Endothelial cell of umbilical vein (primary cell): ENCODE measurements around the gene RALBP1.
A peak's percentile ranks its signal among the peaks of the same experiment; 100 is the strongest.

Experiments
- EZH2 ChIP-seq: IDR thresholded peaks from 2 replicates; pipeline ENCODE4 v1.6.1; 2012; ENCODE audit warnings: borderline replicate concordance, low read depth, mild to moderate bottlenecking, moderate library complexity, low read length, inconsistent platforms; ENCODE audit not compliant: severe bottlenecking
- FOS ChIP-seq: IDR thresholded peaks from 2 replicates; pipeline ENCODE4 v1.6.1; 2011; ENCODE audit warnings: mild to moderate bottlenecking, low read length, moderate library complexity, borderline replicate concordance; ENCODE audit not compliant: insufficient read depth
- JUN ChIP-seq: IDR thresholded peaks from 2 replicates; pipeline ENCODE4 v1.6.1; 2011; ENCODE audit warnings: borderline replicate concordance, low read depth; ENCODE audit not compliant: insufficient read length, insufficient read depth
- POLR2A ChIP-seq: IDR thresholded peaks from 2 replicates; pipeline ENCODE4 v1.6.1; 2012; ENCODE audit warnings: low read depth, mild to moderate bottlenecking, control low read depth, low read length
- POLR2AphosphoS5 ChIP-seq: IDR thresholded peaks from 2 replicates; pipeline ENCODE4 v1.6.1; 2012; ENCODE audit warnings: low read depth, mild to moderate bottlenecking, control low read depth, low read length, moderate library complexity; ENCODE audit not compliant: insufficient read depth
- TF ChIP-seq, protein P1 (sequence below), 2 donors: IDR thresholded peaks; 1 replicate in 1 of 2; 2 replicates in 1 of 2; pipeline ENCODE4 v1.5.1; 2011; ENCODE audit warnings: low read length in 2 of 2, mild to moderate bottlenecking in 2 of 2, moderate library complexity in 2 of 2, control low read depth in 1 of 2, inconsistent platforms in 1 of 2, low read depth in 1 of 2; ENCODE audit not compliant: insufficient read depth in 1 of 2; ENCODE audit errors: extremely low read depth in 1 of 2

DNA sequence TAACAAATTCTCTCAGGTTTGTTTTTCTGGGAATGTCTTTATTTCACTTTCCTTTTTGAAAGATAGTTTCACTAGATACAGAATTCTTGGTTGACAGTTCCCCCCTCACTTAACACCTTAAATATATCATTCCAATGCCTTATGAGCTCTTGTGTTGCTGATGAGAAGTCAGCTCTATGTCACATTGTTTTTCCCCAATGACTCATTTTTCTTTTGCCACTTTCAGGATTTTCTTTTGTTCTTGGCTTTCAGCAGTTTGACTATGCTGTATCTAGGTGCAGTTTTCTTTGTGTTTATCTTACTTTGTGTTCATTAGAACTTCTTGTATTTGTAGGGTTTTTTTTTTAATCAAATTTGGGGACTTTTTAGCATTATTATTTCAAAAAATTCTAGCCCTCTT, 5.6 kb upstream of the RALBP1 start:
- TF ChIP-seq, protein P1, sequence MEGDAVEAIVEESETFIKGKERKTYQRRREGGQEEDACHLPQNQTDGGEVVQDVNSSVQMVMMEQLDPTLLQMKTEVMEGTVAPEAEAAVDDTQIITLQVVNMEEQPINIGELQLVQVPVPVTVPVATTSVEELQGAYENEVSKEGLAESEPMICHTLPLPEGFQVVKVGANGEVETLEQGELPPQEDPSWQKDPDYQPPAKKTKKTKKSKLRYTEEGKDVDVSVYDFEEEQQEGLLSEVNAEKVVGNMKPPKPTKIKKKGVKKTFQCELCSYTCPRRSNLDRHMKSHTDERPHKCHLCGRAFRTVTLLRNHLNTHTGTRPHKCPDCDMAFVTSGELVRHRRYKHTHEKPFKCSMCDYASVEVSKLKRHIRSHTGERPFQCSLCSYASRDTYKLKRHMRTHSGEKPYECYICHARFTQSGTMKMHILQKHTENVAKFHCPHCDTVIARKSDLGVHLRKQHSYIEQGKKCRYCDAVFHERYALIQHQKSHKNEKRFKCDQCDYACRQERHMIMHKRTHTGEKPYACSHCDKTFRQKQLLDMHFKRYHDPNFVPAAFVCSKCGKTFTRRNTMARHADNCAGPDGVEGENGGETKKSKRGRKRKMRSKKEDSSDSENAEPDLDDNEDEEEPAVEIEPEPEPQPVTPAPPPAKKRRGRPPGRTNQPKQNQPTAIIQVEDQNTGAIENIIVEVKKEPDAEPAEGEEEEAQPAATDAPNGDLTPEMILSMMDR (IDR thresholded peaks at IDR 0.05; ENCODE audit: extremely low read depth in 1 of 2, insufficient read depth in 1 of 2, low read depth in 1 of 2, low read length in 2 of 2), result no peak
- TF ChIP-seq POLR2A (no peak), POLR2AphosphoS5 (no peak), EZH2 (no peak), JUN (peak; percentile 46), FOS (peak; percentile 68)
